ENCODE measurements around the gene LDB3. TPM values are rescaled to one million over a fixed set of nuclear protein-coding genes. Genes with fewer than 3 reads are reported as not detected.

LDB3 gene
- polyA plus RNA-seq, 4 donors = 0.68 to 0.87 (median 0.71) TPM

Other genes starting within 250 kb of the LDB3 start
- gene WAPL, start 146.7 kb upstream of the LDB3 start, polyA plus RNA-seq (ENCODE audit: insufficient read length in 4 of 4) = 10 to 100 TPM; 37.6 to 54.2 (median 48.3) TPM
- not detected for gene OPN4, start 14.0 kb upstream of the LDB3 start, polyA plus RNA-seq (ENCODE audit: insufficient read length in 4 of 4)
- 10 to 100 TPM; 64.3 to 89.4 (median 78.2) TPM for gene BMPR1A, start 88.1 kb downstream of the LDB3 start, polyA plus RNA-seq (ENCODE audit: insufficient read length in 4 of 4)

All from left renal pelvis (tissue), 4 donors.